HL-60 (cell line): ENCODE results near the gene UGT2B7.
"Not testable (repeated sequence)": the region's sequence is repeated elsewhere in the genome, so short reads cannot be mapped to it uniquely, and the experiment has no call there.

Source experiments
- DNase-seq, 2 experiments: peaks; one replicate each; pipeline ENCODE4 v3.0.0-alpha.2; 2010 to 2020; ENCODE audit warnings: low read depth in 1 of 2, low spot score in 1 of 2
- H3K27ac ChIP-seq: fragments of 250-450 bp; sonication (Bioruptor Pico); replicated peaks from 2 replicates; pipeline ENCODE4 v1.5.1; 2020; ENCODE audit warnings: mild to moderate bottlenecking, moderate library complexity
- H3K27me3 ChIP-seq: fragments of 250-450 bp; sonication (Bioruptor Pico); 2 replicates; pipeline ENCODE4 v1.5.1; 2021; ENCODE audit warnings: mild to moderate bottlenecking, moderate library complexity; ENCODE audit not compliant: insufficient read depth, poor library complexity, severe bottlenecking
- H3K4me3 ChIP-seq: replicated peaks from 2 replicates; pipeline ENCODE4 v1.5.1; 2011; ENCODE audit warnings: mild to moderate bottlenecking, control low read depth, low read length; ENCODE audit not compliant: insufficient read depth
- CTCF ChIP-seq: IDR thresholded peaks from one replicate; pipeline ENCODE4 v1.5.1; 2011; ENCODE audit warnings: low read length, control low read depth, inconsistent platforms; ENCODE audit not compliant: insufficient read depth
- GABPA ChIP-seq: IDR thresholded peaks from 2 replicates; pipeline ENCODE4 v1.6.1; 2012; ENCODE audit warnings: low read depth
- POLR2AphosphoS5 ChIP-seq: IDR thresholded peaks from 2 replicates; pipeline ENCODE4 v1.6.1; 2012; ENCODE audit warnings: low read depth
- REST ChIP-seq: IDR thresholded peaks from 2 replicates; pipeline ENCODE4 v1.6.1; 2012; ENCODE audit warnings: low read depth; ENCODE audit not compliant: insufficient replicate concordance
- SPI1 ChIP-seq: IDR thresholded peaks from 2 replicates; pipeline ENCODE4 v1.6.1; 2012; ENCODE audit warnings: low read depth, mild to moderate bottlenecking, borderline replicate concordance

UGT2B7 gene

GRCh38 chr4:69054033-69054432 lies 42.2 kb upstream of the UGT2B7 start:
- not testable (repeated sequence) for H3K27me3 ChIP-seq, H3K4me3 ChIP-seq, H3K27ac ChIP-seq, DNase-seq

GRCh38 chr4:69054578-69055200 lies 41.6 kb upstream of the UGT2B7 start:
- DNase-seq, result no peak
- H3K27ac ChIP-seq, result no peak overlapping the region
- H3K4me3 ChIP-seq, result no peak overlapping the region
- H3K27me3 ChIP-seq, result no peaks in the 10 kb centered on the region
- TF ChIP-seq POLR2AphosphoS5 (no peak), REST (no peak), CTCF (no peak), SPI1 (no peak), GABPA (no peak)

- Histone ChIP-seq H3K27me3 (no peaks in the 10 kb centered on the region), H3K4me3 (no peak overlapping the region), H3K27ac (no peak overlapping the region)
- no peak for TF ChIP-seq SPI1
- no peak for TF ChIP-seq GABPA
- TF ChIP-seq REST, result no peak
- no peak for TF ChIP-seq CTCF
- no peak for TF ChIP-seq POLR2AphosphoS5
- DNase-seq, result no peak
Measured at GRCh38 chr4:69056150-69056549, 40.1 kb upstream of the UGT2B7 start.

GRCh38 chr4:69056921-69057550 lies 39.2 kb upstream of the UGT2B7 start:
- no peak for DNase-seq
- no peak for TF ChIP-seq REST
- Histone ChIP-seq H3K27ac (no peak overlapping the region), H3K27me3 (no peaks in the 10 kb centered on the region), H3K4me3 (no peak overlapping the region)
